H9 (cell line): ENCODE measurements around the gene SLC28A3. TPM values are rescaled to one million over a fixed set of nuclear protein-coding genes. Genes with fewer than 3 reads are reported as not detected.

Source experiments
- DNase-seq: peaks from one replicate; pipeline ENCODE4 v3.0.0-alpha.2; 2017
- H2AFZ ChIP-seq: one replicate; pipeline ENCODE4 v1.6.1; 2013; ENCODE audit warnings: mild to moderate bottlenecking, low read length, control low read depth, moderate library complexity
- H2AK5ac ChIP-seq: 2 replicates; pipeline ENCODE4 v1.6.1; 2013; ENCODE audit warnings: low read length, control low read depth, mixed read lengths; ENCODE audit not compliant: insufficient read length
- H2BK120ac ChIP-seq: one replicate; pipeline ENCODE4 v1.6.1; 2013; ENCODE audit warnings: low read depth, mild to moderate bottlenecking, low read length, control low read depth, inconsistent platforms; ENCODE audit not compliant: poor library complexity, severe bottlenecking
- H2BK12ac ChIP-seq: 2 replicates; pipeline ENCODE4 v1.6.1; 2013; ENCODE audit warnings: low read length, control low read depth, mixed read lengths, low read depth; ENCODE audit not compliant: insufficient read length
- H2BK15ac ChIP-seq: 2 replicates; pipeline ENCODE4 v1.6.1; 2013; ENCODE audit warnings: low read depth, low read length, control low read depth
- H2BK20ac ChIP-seq: one replicate; pipeline ENCODE4 v1.6.1; 2013; ENCODE audit warnings: low read depth, mild to moderate bottlenecking, low read length, control low read depth, inconsistent platforms; ENCODE audit not compliant: poor library complexity, severe bottlenecking
- H2BK5ac ChIP-seq: 2 replicates; pipeline ENCODE4 v1.6.1; 2013; ENCODE audit warnings: low read length, control low read depth, mixed read lengths; ENCODE audit not compliant: insufficient read length
- H3K14ac ChIP-seq: 2 replicates; pipeline ENCODE4 v1.6.1; 2013; ENCODE audit warnings: low read length, control low read depth; ENCODE audit not compliant: insufficient read depth
- H3K18ac ChIP-seq: 2 replicates; pipeline ENCODE4 v1.6.1; 2013; ENCODE audit warnings: low read depth, mild to moderate bottlenecking, mixed read lengths, low read length, control low read depth; ENCODE audit not compliant: insufficient read length
- H3K23ac ChIP-seq: 2 replicates; pipeline ENCODE4 v1.6.1; 2013; ENCODE audit warnings: low read length, control low read depth, mixed read lengths, low read depth; ENCODE audit not compliant: insufficient read length
- H3K23me2 ChIP-seq: 2 replicates; pipeline ENCODE4 v1.6.1; 2013; ENCODE audit warnings: low read depth, mild to moderate bottlenecking, mixed read lengths, low read length, control low read depth; ENCODE audit not compliant: insufficient read length, poor library complexity, severe bottlenecking
- H3K27ac ChIP-seq: 2 replicates; pipeline ENCODE4 v1.5.1; 2013; ENCODE audit warnings: low read length, control low read depth, mixed read lengths, low read depth; ENCODE audit not compliant: insufficient read length
- H3K27me3 ChIP-seq: 2 replicates; pipeline ENCODE4 v1.6.1; 2013; ENCODE audit warnings: low read length, control low read depth, inconsistent platforms; ENCODE audit not compliant: insufficient read depth
- H3K4ac ChIP-seq: 2 replicates; pipeline ENCODE4 v1.6.1; 2013; ENCODE audit warnings: low read depth, mild to moderate bottlenecking, control low read depth, inconsistent platforms, low read length, moderate library complexity
- H3K4me1 ChIP-seq: 2 replicates; pipeline ENCODE4 v1.6.1; 2013; ENCODE audit warnings: low read length, control low read depth, inconsistent platforms; ENCODE audit not compliant: insufficient read depth
- H3K4me2 ChIP-seq: 2 replicates; pipeline ENCODE4 v1.6.1; 2013; ENCODE audit warnings: low read length, control low read depth, mixed read lengths; ENCODE audit not compliant: insufficient read length, insufficient read depth
- H3K56ac ChIP-seq: 2 replicates; pipeline ENCODE4 v1.6.1; 2013; ENCODE audit warnings: low read depth, mild to moderate bottlenecking, mixed read lengths, low read length, control low read depth; ENCODE audit not compliant: insufficient read length
- H3K79me1 ChIP-seq: 2 replicates; pipeline ENCODE4 v1.6.1; 2013; ENCODE audit warnings: low read depth, mild to moderate bottlenecking, moderate library complexity, low read length, control low read depth, inconsistent platforms; ENCODE audit not compliant: insufficient read depth, poor library complexity, severe bottlenecking
- H3K79me2 ChIP-seq: 2 replicates; pipeline ENCODE4 v1.6.1; 2013; ENCODE audit warnings: low read length, control low read depth, inconsistent platforms; ENCODE audit not compliant: insufficient read depth
- H3K9ac ChIP-seq: 2 replicates; pipeline ENCODE4 v1.6.1; 2013; ENCODE audit warnings: low read length, control low read depth, mixed read lengths; ENCODE audit not compliant: insufficient read length; ENCODE audit errors: extremely low read depth
- H3K9me3 ChIP-seq: one replicate; pipeline ENCODE4 v1.6.1; 2013; ENCODE audit warnings: low read depth, low read length, inconsistent platforms; ENCODE audit not compliant: control insufficient read depth
- H3T11ph ChIP-seq: one replicate; pipeline ENCODE4 v1.6.1; 2013; ENCODE audit warnings: mild to moderate bottlenecking, low read length, control low read depth, inconsistent platforms
- H4K20me1 ChIP-seq: one replicate; pipeline ENCODE4 v1.6.1; 2013; ENCODE audit not compliant: control insufficient read depth, insufficient read length, insufficient read depth
- H4K5ac ChIP-seq: 2 replicates; pipeline ENCODE4 v1.6.1; 2013; ENCODE audit warnings: low read depth, mild to moderate bottlenecking, mixed read lengths, low read length, control low read depth; ENCODE audit not compliant: insufficient read length
- H4K8ac ChIP-seq: replicated peaks from 2 replicates; pipeline ENCODE4 v1.6.1; 2013; ENCODE audit warnings: low read length, control low read depth, mixed read lengths, low read depth; ENCODE audit not compliant: insufficient read length
- H4K91ac ChIP-seq: 2 replicates; pipeline ENCODE4 v1.6.1; 2013; ENCODE audit warnings: low read depth, mild to moderate bottlenecking, moderate library complexity, mixed read lengths, low read length, control low read depth; ENCODE audit not compliant: insufficient read length
- H3K27ac Mint-ChIP-seq, 3 experiments: 2 replicates in 2 of 3; 3 replicates in 1 of 3; pipeline ENCODE4 v1.8.0; 2020 to 2021; ENCODE audit warnings: mixed read lengths in 3 of 3, mild to moderate bottlenecking in 1 of 3, moderate library complexity in 1 of 3
- H3K27me3 Mint-ChIP-seq: 2 replicates; pipeline ENCODE4 v1.8.0; 2021; ENCODE audit warnings: low read depth, mild to moderate bottlenecking, moderate library complexity, mixed read lengths
- H3K36me3 Mint-ChIP-seq, 3 experiments: 2 replicates in 2 of 3; 3 replicates in 1 of 3; pipeline ENCODE4 v1.8.0; 2020 to 2021; ENCODE audit warnings: low read depth in 3 of 3, mixed read lengths in 3 of 3; ENCODE audit not compliant: insufficient read depth in 1 of 3
- H3K4me1 Mint-ChIP-seq, 2 experiments: 2 replicates each; pipeline ENCODE4 v1.8.0; 2020; ENCODE audit warnings: mixed read lengths in 2 of 2
- H3K4me3 Mint-ChIP-seq, 2 experiments: 2 replicates in 1 of 2; 3 replicates in 1 of 2; pipeline ENCODE4 v1.8.0; 2020 to 2021; ENCODE audit warnings: mild to moderate bottlenecking in 2 of 2, mixed read lengths in 2 of 2, moderate library complexity in 1 of 2
- H3K9me3 Mint-ChIP-seq, 2 experiments: 2 replicates in 1 of 2; 3 replicates in 1 of 2; pipeline ENCODE4 v1.8.0; 2020; ENCODE audit warnings: mild to moderate bottlenecking in 2 of 2, mixed read lengths in 2 of 2, moderate library complexity in 1 of 2
- CTCF ChIP-seq: fragments of 200-600 bp; sonication (generic); conservative IDR thresholded peaks from 3 replicates; pipeline ENCODE4 v1.8.0; 2021; ENCODE audit warnings: antibody characterized with exemption, mild to moderate bottlenecking
- WGBS: extraction: QIAGEN DNeasy Blood & Tissue Kit; methylation state at CpG from one replicate; pipeline ENCODE4 v1.1.7; 2013; ENCODE audit warnings: missing lambda C conversion rate, low lambda C conversion rate, mixed read lengths; ENCODE audit not compliant: insufficient read length; ENCODE audit errors: extremely low coverage; 5-methylcytosine and 5-hydroxymethylcytosine counted together
- total RNA-seq: library from RNA; stranded (reverse); gene quantifications from 2 replicates; pipeline ENCODE4 v1.2.1, GENCODE V29; 2021

The SLC28A3 gene
- total RNA-seq, 1 experiment from 2014 or later, result not detected

GRCh38 chr9:84285381-84285780 lies 55.2 kb downstream of the SLC28A3 start:
- Histone ChIP-seq H2BK120ac (no peak overlapping the region), H3K9me3 (no peaks in the 10 kb centered on the region), H3K9ac (no peak overlapping the region), H4K20me1 (no peaks in the 10 kb centered on the region), H4K91ac (no peak overlapping the region), H3T11ph (no peak overlapping the region), H2BK12ac (no peak overlapping the region), H3K14ac (no peak overlapping the region), H3K23me2 (no peaks in the 10 kb centered on the region), H3K79me1 (no peaks in the 10 kb centered on the region), H3K18ac (no peak overlapping the region), H2AK5ac (no peak overlapping the region), H3K56ac (no peak overlapping the region), H3K4ac (no peak overlapping the region), H3K4me2 (no peak overlapping the region), H3K27me3 (no peaks in the 10 kb centered on the region), H4K8ac (no peak overlapping the region), H2AFZ (no peak overlapping the region), H3K4me1 (peaks cover 3% of the 10 kb centered on the region; the same call in 1 of the 2 replicates), H3K23ac (no peak overlapping the region), H2BK20ac (no peak overlapping the region), H3K79me2 (no peaks in the 10 kb centered on the region), H3K27ac (no peak overlapping the region), H2BK15ac (no peak overlapping the region), H4K5ac (no peak overlapping the region), H2BK5ac (no peak overlapping the region)
- H3K9me3 Mint-ChIP-seq, result no peaks in the 10 kb centered on the region
- TF ChIP-seq CTCF, result no peak
- DNase-seq, result no peak
- H3K4me1 Mint-ChIP-seq, result peaks cover 2 to 4% of the 10 kb centered on the region in 2 experiments; a peak in 2 of 4 replicates
- H3K36me3 Mint-ChIP-seq, result no peaks in the 10 kb centered on the region; a peak in 1 of 7 replicates
- H3K27me3 Mint-ChIP-seq, result no peaks in the 10 kb centered on the region; the same call in none of the 2 replicates
- H3K27ac Mint-ChIP-seq, result no peak overlapping the region
- no CpG with 5 or more reads among the region's 2 CpGs for WGBS
- H3K4me3 Mint-ChIP-seq, result no peak overlapping the region
